Tibial nerve (tissue), 4 donors: Measurements from ENCODE around the gene FAM204A. TPM values are rescaled to one million over a fixed set of nuclear protein-coding genes. Genes with fewer than 3 reads are reported as not detected.
A peak's percentile ranks its signal among the peaks of the same experiment; 100 is the strongest.

Experiments used
- DNase-seq, 2 donors: peaks; one replicate each; pipeline ENCODE4 v3.0.0-alpha.2; 2019; ENCODE audit warnings: low spot score in 2 of 2
- H3K27ac ChIP-seq, 4 donors: fragments of 200-600 bp; sonication (generic) in 3 of 4; one replicate each; pipeline ENCODE4 v1.5.1; 2017 to 2019; ENCODE audit warnings: mild to moderate bottlenecking in 1 of 4
- H3K27me3 ChIP-seq, 2 donors: fragments of 200-600 bp; sonication (generic) in 1 of 2; one replicate each; pipeline versions ENCODE4 v1.5.1 to v1.6.0; 2017 to 2019
- H3K36me3 ChIP-seq, 3 donors: fragments of 200-600 bp; sonication (generic); one replicate each; pipeline ENCODE4 v1.5.1; 2018 to 2019
- H3K4me1 ChIP-seq, 4 donors: fragments of 200-600 bp; sonication (generic) in 3 of 4; one replicate each; pipeline ENCODE4 v1.5.1; 2017 to 2019
- H3K4me3 ChIP-seq, 4 donors: fragments of 200-600 bp; sonication (generic) in 3 of 4; one replicate each; pipeline ENCODE4 v1.5.1; 2017 to 2019; ENCODE audit warnings: mild to moderate bottlenecking in 1 of 4, moderate library complexity in 1 of 4
- H3K9me3 ChIP-seq, 4 donors: fragments of 200-600 bp; sonication (generic) in 3 of 4; one replicate each; pipeline ENCODE4 v1.5.1; 2017 to 2019
- EP300 ChIP-seq, 2 donors: sonication (generic); formaldehyde crosslinking; IDR thresholded peaks; one replicate each; pipeline ENCODE4 v1.6.1; 2017; ENCODE audit warnings: antibody characterized with exemption in 2 of 2, mild to moderate bottlenecking in 1 of 2
- POLR2A ChIP-seq, 2 donors: fragments of 450-650 bp; IDR thresholded peaks; one replicate each; pipeline ENCODE4 v1.6.1; 2017; ENCODE audit warnings: antibody characterized with exemption in 2 of 2, mild to moderate bottlenecking in 2 of 2, moderate library complexity in 2 of 2
- WGBS, 2 donors: methylation state at CpG; one replicate each; pipeline ENCODE4 v1.1.5; 2018; 5-methylcytosine and 5-hydroxymethylcytosine counted together
- total RNA-seq, 4 donors: library from RNA; depleted of rRNA; stranded (reverse); fragments of >200 nt; gene quantifications; one replicate each; pipeline ENCODE4 v1.1.0, GENCODE V29; 2016
- TF ChIP-seq, protein P1 (sequence below), 5 experiments: fragments of 200-600 bp in 3 of 5; fragments of 450-650 bp in 2 of 5; sonication (generic) in 3 of 5; IDR thresholded peaks; one replicate each; pipeline ENCODE4 v1.5.1; 2016 to 2019; ENCODE audit warnings: antibody characterized with exemption in 5 of 5, mild to moderate bottlenecking in 3 of 5, moderate library complexity in 2 of 5

The FAM204A gene
- total RNA-seq: 10 to 100 TPM; 38.4 to 59.7 (median 39.5) TPM

DNA sequence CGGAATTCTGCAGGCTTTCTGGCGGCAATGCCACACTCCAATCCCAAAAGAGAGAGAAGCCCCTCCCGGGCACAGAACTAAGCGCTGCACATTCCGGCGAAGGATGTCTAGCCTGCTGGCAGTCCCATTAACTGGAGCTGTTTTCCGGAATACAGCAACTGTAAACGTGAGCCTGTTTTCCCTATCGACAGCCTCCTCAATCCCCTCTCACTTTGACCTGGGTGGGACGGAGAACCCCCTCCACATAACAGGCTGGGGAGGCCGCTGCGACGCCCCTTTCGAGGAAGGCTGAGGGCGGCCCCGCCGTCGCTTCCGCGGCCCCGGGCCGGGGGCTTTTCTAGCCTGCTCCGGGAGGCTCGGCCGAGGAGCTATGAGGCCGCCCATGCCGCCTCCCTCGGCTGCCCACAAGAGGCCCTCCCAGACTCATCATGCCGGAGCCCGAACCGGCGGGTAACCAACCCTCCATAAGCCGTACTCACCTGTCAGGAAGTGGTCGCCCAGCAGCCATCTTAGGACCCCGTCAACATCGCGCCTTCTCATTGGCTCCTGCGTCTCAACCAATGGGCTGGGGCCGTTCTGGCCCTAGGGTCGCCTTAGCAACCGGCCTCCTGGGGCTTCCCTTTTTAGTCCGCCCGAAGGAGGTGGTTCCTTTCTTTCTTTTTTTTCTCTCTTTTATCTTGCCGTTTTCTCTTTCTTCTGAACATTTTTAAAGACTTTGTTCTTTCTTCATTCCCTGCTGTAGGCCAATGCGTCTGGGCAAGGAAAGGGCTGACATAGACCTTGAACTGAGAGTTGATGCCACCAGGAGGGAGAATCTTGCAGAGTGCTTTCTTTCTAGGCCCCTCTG lies at the start of gene FAM204A:
FAM204A (minus strand) TSS at position 534 of the 847 bp plus-strand sequence. CDS start 5,909 bp downstream, outside the sequence.
- DNase-seq: peak; percentile 93 to 98
- Histone ChIP-seq H3K9me3 (no peaks in the 10 kb centered on the region), H3K27ac (peak within 1 kb of the TSS; percentile 22 to 89 (median 82)), H3K27me3 (no peaks in the 10 kb centered on the region), H3K4me1 (peaks cover 0 to 41% (median 11%) of the 10 kb centered on the region in 4 donors), H3K4me3 (peak within 1 kb of the TSS; percentile 47 to 96 (median 92)), H3K36me3 (no peaks in the 10 kb centered on the region)
- TF ChIP-seq EP300 (IDR thresholded peaks at IDR 0.05): peak in 1 of 2 donors; percentile 89
- TF ChIP-seq, protein P1, sequence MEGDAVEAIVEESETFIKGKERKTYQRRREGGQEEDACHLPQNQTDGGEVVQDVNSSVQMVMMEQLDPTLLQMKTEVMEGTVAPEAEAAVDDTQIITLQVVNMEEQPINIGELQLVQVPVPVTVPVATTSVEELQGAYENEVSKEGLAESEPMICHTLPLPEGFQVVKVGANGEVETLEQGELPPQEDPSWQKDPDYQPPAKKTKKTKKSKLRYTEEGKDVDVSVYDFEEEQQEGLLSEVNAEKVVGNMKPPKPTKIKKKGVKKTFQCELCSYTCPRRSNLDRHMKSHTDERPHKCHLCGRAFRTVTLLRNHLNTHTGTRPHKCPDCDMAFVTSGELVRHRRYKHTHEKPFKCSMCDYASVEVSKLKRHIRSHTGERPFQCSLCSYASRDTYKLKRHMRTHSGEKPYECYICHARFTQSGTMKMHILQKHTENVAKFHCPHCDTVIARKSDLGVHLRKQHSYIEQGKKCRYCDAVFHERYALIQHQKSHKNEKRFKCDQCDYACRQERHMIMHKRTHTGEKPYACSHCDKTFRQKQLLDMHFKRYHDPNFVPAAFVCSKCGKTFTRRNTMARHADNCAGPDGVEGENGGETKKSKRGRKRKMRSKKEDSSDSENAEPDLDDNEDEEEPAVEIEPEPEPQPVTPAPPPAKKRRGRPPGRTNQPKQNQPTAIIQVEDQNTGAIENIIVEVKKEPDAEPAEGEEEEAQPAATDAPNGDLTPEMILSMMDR (IDR thresholded peaks at IDR 0.05): no peak
- peak in 1 of 2 donors; percentile 60 for TF ChIP-seq POLR2A (IDR thresholded peaks at IDR 0.05)
- whole genome bisulfite sequencing, 2 donors: 0 to 1% methylated on average over 40 to 45 of the region's 45 CpGs

DNA sequence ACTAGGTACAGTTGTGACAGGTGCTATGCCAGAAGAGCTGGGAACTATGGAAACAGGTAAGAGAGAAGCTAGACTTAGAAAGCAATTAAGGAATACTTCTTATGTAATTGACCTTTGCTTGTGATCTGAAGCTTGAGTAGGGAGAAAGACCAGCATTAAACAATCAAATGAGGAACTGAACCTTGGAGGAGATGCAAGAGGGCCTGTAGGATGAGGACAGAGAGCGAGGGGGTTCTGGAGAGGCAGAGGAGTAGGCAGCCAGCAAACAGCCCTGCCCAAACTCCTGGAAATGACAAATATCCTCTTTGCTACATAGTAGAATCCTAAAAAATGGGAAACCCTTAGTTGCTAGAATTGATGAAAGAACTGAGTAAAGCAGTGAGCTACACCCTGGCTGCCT lies 41.6 kb upstream of the FAM204A start:
- H3K4me3 ChIP-seq: no peak overlapping the region
- no peak overlapping the region for H3K27ac ChIP-seq
- no peaks in the 10 kb centered on the region for H3K4me1 ChIP-seq
- no peak for DNase-seq
- WGBS, 2 donors: 88 to 94% methylated on average over 1 of the region's 1 CpG
- H3K27me3 ChIP-seq: no peaks in the 10 kb centered on the region
- no peak for TF ChIP-seq POLR2A (IDR thresholded peaks at IDR 0.05)
- TF ChIP-seq, protein P1 (IDR thresholded peaks at IDR 0.05): no peak
- no peak for TF ChIP-seq EP300 (IDR thresholded peaks at IDR 0.05)
- peaks cover 0 to 7% (median 0%) of the 10 kb centered on the region in 4 donors for H3K9me3 ChIP-seq
- no peaks in the 10 kb centered on the region for H3K36me3 ChIP-seq

DNA sequence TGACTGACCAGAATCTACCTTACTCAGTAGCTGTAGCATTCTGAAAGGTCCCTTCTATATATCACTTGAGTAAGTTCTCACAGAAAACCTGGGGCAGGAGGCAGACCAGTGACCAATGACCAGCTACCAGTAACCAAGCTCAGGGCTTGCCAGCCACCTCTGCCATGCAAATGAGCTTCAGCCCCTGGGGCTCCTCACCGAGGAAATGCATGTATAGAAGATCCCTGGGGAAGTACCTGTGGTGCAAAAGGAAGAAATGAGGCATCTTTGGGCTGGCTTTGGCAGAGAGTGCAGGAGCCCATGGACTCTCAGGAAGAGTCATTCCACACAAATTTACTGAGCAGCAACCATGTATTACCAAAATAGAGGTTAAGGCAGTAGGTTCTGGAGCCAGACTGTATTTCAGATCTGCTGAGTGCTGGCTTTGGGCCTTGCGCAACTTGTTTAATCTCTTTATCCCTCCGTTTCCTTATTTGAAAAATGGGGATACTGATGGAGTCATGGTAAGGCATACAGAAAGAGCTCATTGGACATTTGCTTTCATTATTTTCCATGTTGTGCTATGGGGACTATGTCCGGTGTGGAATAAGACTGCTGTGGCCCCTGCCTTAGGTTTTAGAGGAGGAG lies 41.1 kb upstream of the FAM204A start:
- Histone ChIP-seq H3K4me1 (no peaks in the 10 kb centered on the region), H3K9me3 (peaks cover 0 to 2% (median 0%) of the 10 kb centered on the region in 4 donors), H3K27me3 (no peaks in the 10 kb centered on the region), H3K36me3 (no peaks in the 10 kb centered on the region), H3K4me3 (no peak overlapping the region), H3K27ac (no peak overlapping the region)
- 74 to 78% methylated on average over 4 of the region's 4 CpGs for WGBS, 2 donors
- no peak for DNase-seq
- TF ChIP-seq, protein P1 (IDR thresholded peaks at IDR 0.05): no peak
- TF ChIP-seq EP300 (IDR thresholded peaks at IDR 0.05) (no peak), POLR2A (IDR thresholded peaks at IDR 0.05) (no peak)

DNA sequence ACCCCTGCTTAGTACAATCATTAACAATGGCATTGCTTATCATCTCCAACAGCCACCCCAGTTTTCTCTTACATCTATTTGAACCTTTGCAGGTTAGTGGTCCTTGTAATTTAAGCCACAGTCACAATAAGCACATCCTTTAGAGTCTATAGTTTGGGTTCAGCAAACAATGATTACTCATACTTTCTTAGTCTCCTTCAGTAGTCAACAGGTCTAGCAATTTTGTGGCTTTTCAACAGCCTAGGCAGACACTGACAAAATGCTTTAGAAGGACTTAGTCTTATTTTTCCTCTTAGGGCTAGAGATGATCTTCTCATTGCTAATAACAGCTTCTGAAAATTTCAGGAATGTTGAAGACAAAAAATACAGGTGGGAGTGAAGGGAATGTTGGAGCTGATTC lies 32.3 kb upstream of the FAM204A start:
- TF ChIP-seq, protein P1 (IDR thresholded peaks at IDR 0.05): no peak
- TF ChIP-seq POLR2A (IDR thresholded peaks at IDR 0.05) (no peak), EP300 (IDR thresholded peaks at IDR 0.05) (no peak)
- Histone ChIP-seq H3K36me3 (no peaks in the 10 kb centered on the region), H3K27ac (no peak overlapping the region), H3K9me3 (no peaks in the 10 kb centered on the region), H3K4me3 (no peak overlapping the region), H3K4me1 (no peaks in the 10 kb centered on the region), H3K27me3 (no peaks in the 10 kb centered on the region)
- DNase-seq: no peak

DNA sequence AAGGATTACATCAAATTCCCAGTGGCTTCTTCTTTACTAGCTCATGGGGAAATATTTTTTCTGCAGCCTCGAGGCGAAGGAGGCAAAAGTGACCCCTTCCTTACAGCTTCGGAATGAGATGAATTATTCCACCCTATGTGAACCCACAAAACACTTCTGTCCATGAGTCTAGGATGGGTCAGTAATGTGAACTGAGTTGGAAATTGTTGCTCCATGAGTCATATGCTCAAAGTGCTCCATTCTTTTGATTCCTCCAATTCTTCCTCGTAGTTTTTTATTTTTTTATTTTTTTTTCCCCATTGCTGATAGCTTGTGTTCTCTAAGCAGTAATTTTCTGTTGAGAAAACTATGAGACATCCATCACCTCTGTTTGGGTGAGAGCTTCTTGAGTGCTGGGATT lies 31.7 kb upstream of the FAM204A start:
- no peaks in the 10 kb centered on the region for H3K36me3 ChIP-seq
- no peak overlapping the region for H3K4me3 ChIP-seq
- whole genome bisulfite sequencing, 2 donors: 26 to 31% methylated on average over 4 of the region's 4 CpGs
- no peaks in the 10 kb centered on the region for H3K9me3 ChIP-seq
- no peaks in the 10 kb centered on the region for H3K4me1 ChIP-seq
- no peak for DNase-seq
- TF ChIP-seq, protein P1 (IDR thresholded peaks at IDR 0.05): no peak
- no peaks in the 10 kb centered on the region for H3K27me3 ChIP-seq
- no peak overlapping the region for H3K27ac ChIP-seq
